ENCODE data around the gene ADAMTS12. TPM values are rescaled to one million over a fixed set of nuclear protein-coding genes. Genes with fewer than 3 reads are reported as not detected.

Gene ADAMTS12
- total RNA-seq, 1 donor from 2014 or later: 32.9 TPM

- DNase-seq (ENCODE audit: low spot score): no peak
- no peak overlapping the region for H3K27ac Mint-ChIP-seq (ENCODE audit: unreplicated experiment)
- H3K9me3 Mint-ChIP-seq (ENCODE audit: low read depth): no peaks in the 10 kb centered on the region
- peaks cover 1% of the 10 kb centered on the region for H3K36me3 Mint-ChIP-seq (ENCODE audit: low read depth)
- H3K27me3 Mint-ChIP-seq (ENCODE audit: low read depth): no peaks in the 10 kb centered on the region
- TF ChIP-seq, protein P1, sequence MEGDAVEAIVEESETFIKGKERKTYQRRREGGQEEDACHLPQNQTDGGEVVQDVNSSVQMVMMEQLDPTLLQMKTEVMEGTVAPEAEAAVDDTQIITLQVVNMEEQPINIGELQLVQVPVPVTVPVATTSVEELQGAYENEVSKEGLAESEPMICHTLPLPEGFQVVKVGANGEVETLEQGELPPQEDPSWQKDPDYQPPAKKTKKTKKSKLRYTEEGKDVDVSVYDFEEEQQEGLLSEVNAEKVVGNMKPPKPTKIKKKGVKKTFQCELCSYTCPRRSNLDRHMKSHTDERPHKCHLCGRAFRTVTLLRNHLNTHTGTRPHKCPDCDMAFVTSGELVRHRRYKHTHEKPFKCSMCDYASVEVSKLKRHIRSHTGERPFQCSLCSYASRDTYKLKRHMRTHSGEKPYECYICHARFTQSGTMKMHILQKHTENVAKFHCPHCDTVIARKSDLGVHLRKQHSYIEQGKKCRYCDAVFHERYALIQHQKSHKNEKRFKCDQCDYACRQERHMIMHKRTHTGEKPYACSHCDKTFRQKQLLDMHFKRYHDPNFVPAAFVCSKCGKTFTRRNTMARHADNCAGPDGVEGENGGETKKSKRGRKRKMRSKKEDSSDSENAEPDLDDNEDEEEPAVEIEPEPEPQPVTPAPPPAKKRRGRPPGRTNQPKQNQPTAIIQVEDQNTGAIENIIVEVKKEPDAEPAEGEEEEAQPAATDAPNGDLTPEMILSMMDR (IDR thresholded peaks at IDR 0.05): no peak
- H3K4me3 Mint-ChIP-seq (ENCODE audit: unreplicated experiment): no peak overlapping the region
- peaks cover 3% of the 10 kb centered on the region for H3K4me1 Mint-ChIP-seq (ENCODE audit: low read depth)
These were observed 296.5 kb downstream of the ADAMTS12 start for GRCh38 chr5:33595303-33595702.

DNA sequence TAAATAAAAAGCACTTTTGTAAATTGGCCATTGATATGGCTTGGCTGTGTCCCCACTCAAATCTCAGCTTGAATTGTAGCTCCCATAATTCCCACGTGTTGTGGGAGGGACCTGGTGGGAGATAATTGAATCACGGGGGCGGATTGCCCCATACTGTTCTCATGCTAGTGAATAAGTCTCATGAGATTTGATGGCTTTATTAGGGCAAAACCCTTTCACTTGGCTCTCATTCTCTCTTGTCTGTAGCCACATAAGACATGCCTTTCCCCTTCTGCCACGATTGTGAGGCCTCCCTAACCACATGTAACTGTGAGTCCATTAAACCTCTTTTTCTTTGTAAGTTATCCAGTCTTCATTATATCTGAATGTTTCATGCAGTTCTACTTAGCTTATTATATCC is 297.8 kb downstream of the ADAMTS12 start:
- Mint-ChIP-seq H3K9me3 (ENCODE audit: low read depth) (no peaks in the 10 kb centered on the region), H3K36me3 (ENCODE audit: low read depth) (no peaks in the 10 kb centered on the region), H3K27ac (ENCODE audit: unreplicated experiment) (no peak overlapping the region), H3K4me3 (ENCODE audit: unreplicated experiment) (no peak overlapping the region), H3K27me3 (ENCODE audit: low read depth) (no peaks in the 10 kb centered on the region), H3K4me1 (ENCODE audit: low read depth) (peaks cover 3% of the 10 kb centered on the region)
- TF ChIP-seq, protein P1 (IDR thresholded peaks at IDR 0.05): no peak
- DNase-seq (ENCODE audit: low spot score): no peak

DNA sequence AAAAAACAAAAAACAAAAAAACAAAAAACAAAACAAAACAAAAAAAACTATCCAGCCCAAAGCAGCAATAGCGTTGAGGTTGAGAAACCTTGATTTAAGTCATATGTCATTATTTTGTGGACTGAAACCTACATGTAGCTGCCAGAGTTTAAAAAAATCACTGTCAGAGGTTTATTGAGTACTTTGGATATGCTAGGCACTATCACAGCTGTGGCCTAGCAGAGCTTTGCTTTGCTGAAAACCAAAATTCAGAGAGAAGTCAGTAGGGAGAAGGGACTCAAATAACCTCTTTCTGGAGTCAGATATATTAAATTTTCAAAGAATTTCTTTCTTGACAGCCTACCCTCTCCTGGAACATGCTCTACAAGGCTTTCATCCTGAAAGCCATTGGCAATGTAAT is 299.5 kb downstream of the ADAMTS12 start:
- TF ChIP-seq, protein P1 (IDR thresholded peaks at IDR 0.05): no peak
- Mint-ChIP-seq H3K27ac (ENCODE audit: unreplicated experiment) (no peak overlapping the region), H3K36me3 (ENCODE audit: low read depth) (no peaks in the 10 kb centered on the region), H3K4me3 (ENCODE audit: unreplicated experiment) (no peak overlapping the region), H3K4me1 (ENCODE audit: low read depth) (peaks cover 3% of the 10 kb centered on the region), H3K9me3 (ENCODE audit: low read depth) (no peaks in the 10 kb centered on the region), H3K27me3 (ENCODE audit: low read depth) (no peaks in the 10 kb centered on the region)
- no peak for DNase-seq (ENCODE audit: low spot score)

DNA sequence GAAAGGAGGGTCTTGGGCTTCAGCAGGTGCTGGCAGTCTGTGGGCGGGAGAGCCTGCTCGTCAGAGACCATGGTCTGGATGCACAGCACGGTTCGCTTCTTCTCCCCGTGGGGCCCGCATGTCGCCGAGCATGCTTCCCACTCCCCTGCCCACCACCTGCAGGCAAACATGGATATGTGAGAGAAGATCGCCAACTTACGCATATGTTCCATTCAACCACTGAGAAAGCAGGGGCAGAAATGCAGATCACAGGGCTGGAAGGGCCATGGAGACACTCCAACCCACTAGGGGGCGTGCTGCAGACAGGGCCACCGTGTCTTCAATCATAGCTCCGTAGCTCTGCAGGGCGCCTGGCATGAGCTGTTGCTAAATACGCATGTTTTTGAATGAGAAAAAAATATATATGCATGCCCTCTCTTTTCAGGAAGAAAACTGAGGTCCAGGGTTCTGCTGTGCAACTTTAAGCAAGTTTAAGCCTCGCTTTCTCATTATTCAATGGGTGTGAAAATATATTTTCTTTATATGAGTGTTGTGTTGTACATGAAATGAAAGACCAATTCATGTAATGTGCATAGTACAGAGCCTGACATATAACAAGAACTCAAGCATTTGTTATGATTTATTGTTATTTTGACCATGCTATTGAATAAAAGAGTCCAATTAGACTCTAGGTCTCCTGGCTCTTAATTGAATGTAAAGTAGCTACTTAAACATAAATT is 303.0 kb downstream of the ADAMTS12 start:
- no peak for DNase-seq (ENCODE audit: low spot score)
- H3K9me3 Mint-ChIP-seq (ENCODE audit: low read depth): no peaks in the 10 kb centered on the region
- no peaks in the 10 kb centered on the region for H3K36me3 Mint-ChIP-seq (ENCODE audit: low read depth)
- H3K4me3 Mint-ChIP-seq (ENCODE audit: unreplicated experiment): no peak overlapping the region
- no peaks in the 10 kb centered on the region for H3K27me3 Mint-ChIP-seq (ENCODE audit: low read depth)
- no peak overlapping the region for H3K27ac Mint-ChIP-seq (ENCODE audit: unreplicated experiment)
- H3K4me1 Mint-ChIP-seq (ENCODE audit: low read depth): no peaks in the 10 kb centered on the region
- TF ChIP-seq, protein P1 (IDR thresholded peaks at IDR 0.05): peak; percentile 61

GRCh38 chr5:33583332-33583731 is 308.5 kb downstream of the ADAMTS12 start:
- TF ChIP-seq, protein P1 (IDR thresholded peaks at IDR 0.05): no peak
- Mint-ChIP-seq H3K9me3 (ENCODE audit: low read depth) (no peaks in the 10 kb centered on the region), H3K27me3 (ENCODE audit: low read depth) (no peaks in the 10 kb centered on the region), H3K4me3 (ENCODE audit: unreplicated experiment) (no peak overlapping the region), H3K36me3 (ENCODE audit: low read depth) (no peaks in the 10 kb centered on the region), H3K27ac (ENCODE audit: unreplicated experiment) (no peak overlapping the region), H3K4me1 (ENCODE audit: low read depth) (no peaks in the 10 kb centered on the region)
- DNase-seq (ENCODE audit: low spot score): no peak

Data from chondrocyte (in vitro differentiated cells).